GM19193 (cell line): Measurements from ENCODE around the gene LRRC3.

Experiments used
- POLR2A ChIP-seq: IDR thresholded peaks from 4 replicates; pipeline ENCODE4 v1.6.1; 2011; ENCODE audit not compliant: insufficient read depth, insufficient read length; ENCODE audit errors: extremely low read depth

Gene LRRC3

DNA sequence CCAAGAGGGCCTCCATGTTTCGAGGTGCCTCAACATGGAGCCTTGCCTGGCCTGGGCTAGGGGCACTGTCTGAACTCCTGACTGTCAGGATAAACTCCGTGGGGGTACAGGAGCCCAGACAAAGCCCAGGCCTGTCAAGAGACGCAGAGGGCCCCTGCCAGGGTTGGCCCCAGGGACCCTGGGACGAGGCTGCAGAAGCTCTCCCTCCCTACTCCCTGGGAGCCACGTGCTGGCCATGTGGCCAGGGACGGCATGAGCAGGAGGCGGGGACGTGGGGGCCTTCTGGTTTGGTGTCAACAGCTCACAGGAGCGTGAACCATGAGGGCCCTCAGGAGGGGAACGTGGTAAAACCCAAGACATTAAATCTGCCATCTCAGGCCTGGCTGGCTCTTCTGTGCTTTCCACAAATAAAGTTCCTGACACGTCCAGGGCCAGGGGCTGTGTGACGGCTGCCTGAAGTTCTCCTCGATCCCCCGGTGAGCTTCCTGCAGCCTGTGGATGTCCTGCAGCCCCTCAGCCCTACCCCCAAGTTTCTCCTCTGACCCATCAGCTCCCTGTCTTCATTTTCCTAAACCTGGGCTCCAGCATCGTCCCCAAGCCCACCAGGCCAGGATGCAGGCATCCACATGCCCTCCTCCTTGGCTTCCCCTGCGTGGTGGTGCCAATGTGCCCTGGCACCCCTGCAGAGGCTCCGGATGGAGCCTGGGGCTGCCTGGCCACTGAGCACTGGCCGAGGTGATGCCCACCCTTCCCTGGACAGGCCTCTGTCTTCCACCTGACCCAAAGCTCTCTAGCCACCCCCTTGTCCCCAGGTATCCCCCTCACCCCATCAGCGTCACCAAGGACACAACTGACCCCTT, 12.8 kb upstream of the LRRC3 start:
- no peak for TF ChIP-seq POLR2A

DNA sequence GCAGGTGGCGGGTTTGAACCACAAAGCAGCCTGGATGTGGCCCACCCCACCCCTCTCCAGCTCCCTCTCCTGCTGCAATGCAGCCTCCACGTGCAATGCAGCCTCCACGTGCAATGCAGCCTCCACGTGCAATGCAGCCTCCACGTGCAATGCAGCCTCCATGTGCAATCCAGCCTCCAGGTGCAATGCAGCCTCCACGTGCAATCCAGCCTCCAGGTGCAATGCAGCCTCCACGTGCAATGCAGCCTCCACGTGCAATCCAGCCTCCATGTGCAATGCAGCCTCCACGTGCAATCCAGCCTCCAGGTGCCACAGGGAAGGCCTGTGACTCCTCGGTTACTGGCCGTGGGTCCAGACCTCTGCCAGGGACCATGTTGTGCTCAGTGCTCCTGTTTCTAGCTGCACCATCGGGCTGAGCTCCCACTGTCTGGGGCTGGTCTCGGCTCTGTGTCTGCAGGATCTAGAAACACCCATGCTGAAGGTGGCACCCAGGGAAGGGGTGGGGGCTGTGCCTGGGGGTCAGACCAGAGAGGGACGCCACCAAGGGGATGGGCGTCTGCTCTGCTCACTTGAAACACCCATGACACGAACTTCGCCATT, 11.9 kb upstream of the LRRC3 start:
- no peak for TF ChIP-seq POLR2A

DNA sequence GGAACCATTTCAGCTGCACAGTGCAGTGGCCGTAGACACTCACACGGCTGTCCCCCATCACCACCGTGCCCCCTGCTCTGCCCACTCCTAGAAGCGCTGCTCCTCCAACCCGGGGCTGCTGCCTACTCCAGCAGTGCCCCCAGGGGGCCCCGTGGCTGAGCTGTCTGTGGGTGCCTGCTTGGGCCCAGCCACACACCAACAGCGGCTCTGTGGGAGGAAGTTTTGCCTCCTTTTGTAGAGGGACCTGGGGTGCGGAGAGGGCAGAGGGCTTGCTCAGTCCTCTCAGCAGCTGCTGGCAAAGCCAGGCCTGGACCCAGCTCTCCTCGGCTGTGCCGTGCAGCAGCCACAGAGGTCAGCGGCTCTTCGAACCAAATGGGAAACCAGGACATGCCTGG, 11.4 kb upstream of the LRRC3 start:
- no peak for TF ChIP-seq POLR2A

DNA sequence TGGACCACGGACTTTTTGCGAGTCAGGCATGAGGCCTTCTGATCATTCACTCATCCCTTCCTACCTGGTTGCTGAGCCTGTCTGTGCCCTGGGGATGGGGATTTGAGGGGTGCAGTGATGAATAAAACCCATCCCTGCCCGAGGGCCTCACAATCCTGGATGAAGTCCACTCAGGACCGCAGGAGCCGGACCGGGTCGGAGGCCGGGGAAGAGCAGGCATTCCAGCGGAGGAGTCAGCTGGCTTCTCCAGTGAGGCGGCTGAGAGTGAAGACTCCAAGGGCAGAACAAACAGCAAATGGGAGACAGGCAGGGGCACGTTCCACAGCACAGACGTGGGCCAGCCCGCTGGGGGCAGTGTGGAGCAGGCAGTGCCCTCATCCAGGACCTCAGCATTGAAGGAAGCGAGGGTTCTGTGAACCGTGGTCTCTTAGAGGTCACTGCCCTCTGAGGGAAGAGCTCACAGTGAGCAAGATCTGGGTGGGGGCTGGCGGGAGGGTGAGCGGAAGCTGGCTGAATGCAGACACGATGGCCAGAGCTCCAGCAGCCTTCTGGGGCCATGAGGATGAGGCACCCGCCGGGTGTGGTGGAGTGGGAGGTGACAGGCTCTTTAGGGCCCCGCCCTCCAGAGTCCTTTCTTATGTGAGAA, 10.9 kb upstream of the LRRC3 start:
- TF ChIP-seq POLR2A = no peak

DNA sequence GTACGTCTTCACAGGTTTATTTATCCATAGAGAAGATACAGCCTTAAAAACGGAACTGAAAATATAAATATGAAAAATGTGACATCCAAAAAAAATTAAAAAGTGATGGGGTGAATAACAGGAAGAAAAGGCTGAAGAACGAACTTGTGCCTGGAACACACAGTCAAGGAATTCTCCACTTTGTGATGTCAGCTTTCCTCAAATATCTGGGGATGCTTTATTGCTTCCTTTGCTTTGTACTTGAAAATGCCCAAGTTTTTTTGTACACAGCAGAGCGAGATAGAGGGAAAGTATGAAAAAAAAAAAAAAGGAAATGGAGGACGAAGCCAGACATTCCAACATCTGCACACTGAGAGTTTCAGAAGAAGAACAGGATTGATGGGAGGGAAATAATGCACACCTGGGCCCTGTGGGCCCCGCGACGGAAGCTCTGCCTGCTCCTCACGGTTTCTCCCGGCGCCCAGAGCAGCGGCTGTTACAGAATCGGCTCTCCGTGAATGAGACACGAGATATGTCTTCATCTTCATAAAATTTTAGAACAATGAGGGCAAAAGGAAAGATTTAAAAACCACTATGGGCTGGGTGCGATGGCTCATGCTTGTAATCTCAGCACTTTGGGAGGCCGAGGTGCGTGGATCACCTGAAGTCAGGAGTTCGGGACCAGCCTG, 10.0 kb upstream of the LRRC3 start:
- TF ChIP-seq POLR2A = no peak

DNA sequence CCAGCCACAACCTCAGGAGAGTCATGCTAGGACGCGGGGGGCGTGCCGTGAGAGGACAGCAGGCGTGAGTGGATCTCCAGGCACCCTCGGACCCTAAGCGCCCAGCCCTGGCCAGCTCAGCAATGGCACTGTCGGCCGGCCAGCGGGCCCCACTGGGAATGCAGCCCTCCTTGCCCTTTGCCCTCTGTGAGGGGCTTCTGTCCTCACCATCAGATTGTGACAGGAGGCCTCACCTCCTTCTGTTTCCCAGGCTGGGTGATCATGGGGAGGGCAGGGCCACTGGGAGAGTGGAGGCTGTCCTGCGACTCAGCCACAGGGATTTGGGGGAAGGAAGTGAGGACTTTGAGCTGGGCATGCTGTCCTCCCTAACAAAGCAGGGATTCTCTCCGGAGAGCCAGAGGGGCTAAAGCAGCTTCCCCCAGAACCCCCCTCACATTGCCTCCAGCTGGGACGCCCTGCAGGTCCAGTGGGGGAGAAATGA, 6.6 kb upstream of the LRRC3 start:
- no peak for TF ChIP-seq POLR2A

DNA sequence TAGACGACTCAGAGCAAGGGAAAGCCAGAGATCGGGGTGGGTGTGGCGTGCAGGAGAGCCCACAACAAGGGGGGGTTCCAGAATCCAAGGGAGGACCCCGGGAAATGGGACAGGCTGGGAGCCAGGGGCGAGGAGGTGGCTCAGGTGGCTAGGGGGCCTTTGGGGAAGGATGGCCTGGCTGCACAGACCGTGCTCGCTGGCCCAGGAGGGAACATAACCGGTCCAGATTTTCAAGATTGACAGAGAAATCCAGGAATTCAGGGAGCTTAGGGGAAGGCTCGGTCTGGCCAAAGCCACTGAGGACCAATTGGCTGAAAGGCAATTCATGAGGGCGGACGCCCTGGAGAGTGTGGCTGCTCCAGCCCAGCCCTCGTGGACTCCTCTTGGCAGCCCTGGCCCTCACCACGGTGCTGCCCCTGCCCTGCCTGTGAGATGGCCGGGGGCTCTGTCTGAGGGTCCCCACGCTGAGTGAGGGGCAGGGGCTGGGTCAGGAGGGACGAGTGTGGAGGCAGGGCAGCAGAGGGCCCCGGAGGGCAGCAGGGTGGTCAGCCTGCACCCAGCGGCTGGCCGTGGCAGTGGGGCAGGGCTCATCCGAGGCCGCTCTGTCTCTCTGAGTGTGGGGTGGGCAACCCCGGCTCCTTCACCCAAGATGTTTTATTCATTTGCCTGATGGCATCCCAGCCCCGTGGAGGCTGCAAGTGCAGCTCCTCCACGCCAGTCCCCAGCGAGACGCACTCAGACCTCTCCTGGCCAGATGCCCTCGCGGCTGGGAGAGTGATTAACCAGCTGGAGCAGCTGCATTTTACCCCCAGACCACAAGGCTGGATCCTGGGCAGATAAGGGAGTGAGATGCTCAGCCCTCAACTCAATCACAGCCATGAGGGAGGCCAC, 5.6 kb upstream of the LRRC3 start:
- no peak for TF ChIP-seq POLR2A

DNA sequence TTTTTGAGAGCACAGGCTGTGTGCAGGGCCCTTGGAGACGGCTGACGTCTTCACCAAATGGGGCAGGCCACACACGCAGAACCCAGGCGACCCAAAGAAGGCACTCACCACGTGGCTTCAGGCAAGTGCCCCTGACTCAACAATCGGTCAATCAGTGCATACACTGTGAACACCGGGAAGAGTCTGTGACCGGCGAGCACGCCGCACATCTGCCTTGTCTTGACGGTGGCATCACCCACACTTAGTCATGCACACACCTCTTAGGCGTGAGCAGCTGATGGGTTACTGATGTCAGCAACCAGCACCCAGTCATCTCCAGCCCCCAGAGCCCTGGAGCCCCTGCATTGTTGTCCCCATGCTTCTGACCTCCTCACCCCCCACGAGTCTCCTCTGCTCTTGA, 4.9 kb upstream of the LRRC3 start:
- TF ChIP-seq POLR2A = no peak

DNA sequence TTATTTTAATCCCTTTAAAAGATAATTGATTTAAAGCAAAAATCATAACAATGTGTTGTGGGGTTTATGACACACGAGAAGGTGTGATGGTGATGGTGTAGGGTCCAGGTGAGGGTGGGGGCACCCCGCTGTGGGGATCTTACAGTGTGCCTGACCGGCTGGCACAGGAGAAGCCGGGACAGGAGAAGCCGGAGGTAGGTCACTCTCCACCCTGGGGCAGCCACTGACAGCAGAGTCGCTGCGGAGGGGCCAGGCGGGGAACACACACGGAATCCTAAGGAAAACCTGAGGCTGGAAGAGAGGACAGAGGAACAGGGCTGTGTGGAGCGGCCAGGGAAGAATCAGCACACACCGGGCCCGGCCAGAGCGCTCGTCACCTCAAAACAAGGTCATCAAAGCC, 4.3 kb upstream of the LRRC3 start:
- TF ChIP-seq POLR2A = no peak

DNA sequence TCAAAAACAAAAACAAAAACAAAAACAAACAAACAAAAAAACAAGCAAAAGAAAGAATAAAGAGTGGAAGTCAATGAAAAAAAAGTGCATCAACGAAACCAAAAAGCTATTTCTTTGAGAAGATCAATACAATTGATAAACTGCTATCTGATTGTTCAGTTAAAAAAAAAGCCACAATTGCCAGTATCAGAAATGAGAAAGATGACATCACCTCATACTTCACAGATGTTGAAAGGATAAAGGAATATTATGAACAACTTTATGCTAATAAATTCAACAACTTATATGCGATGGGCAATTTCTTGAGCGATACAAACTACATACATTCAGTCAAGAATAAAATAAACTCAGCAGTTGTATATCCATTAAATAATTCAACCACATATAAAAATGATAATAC, 2.2 kb upstream of the LRRC3 start:
- TF ChIP-seq POLR2A = no peak

DNA sequence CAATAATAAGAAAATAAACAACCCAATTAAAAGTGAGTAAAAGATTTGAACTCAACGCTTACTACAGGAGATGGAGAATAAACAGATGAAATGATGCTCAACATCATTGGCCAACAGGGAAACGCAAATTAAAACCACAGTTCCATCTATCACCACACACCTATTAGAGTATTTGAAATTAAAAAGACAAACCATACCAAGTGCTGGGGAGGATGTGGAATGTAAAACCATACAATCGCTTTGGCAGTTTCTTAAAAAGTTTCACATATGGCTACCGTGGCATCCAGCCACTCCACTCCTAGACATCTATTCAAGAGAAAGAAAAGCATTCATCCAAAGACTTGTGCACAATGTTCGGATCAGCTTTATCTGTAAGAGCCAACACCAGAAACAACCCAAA, 1.3 kb upstream of the LRRC3 start:
- TF ChIP-seq POLR2A = no peak

DNA sequence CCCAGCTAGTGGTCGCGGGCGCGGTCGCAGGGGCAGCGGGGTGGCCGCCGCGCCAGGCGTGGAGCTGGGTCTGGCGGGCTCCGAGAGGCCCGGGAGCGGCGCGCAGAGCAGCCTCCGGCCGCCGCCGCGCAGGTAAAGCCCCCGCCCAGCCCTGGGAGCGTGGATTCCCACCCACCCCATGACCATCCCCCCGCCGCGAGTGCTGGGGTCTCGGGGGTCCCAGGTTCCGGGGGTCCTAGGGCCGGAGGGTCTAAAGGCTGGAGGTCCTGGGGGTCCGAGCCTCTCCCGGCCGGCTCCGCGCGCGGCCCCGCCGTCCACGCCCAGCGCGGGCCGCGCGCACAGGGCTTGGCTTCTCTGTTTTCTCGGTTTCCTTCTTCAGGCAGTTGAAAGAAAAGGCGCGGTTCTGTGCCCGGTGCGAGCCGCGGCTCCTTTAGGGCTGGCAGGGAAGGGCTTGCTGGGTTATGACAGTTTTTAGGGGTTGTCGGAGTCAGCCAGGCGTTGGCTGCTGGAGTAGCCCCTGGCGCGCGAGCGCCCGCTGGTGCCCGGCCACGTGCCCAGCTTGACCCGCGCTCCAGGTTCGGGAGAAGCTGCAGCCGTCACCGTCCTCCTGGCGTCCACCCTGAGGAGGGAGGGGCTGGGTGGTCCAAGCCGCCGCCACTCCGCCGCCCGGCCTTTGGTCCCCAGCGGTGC, 359 bp downstream of the LRRC3 start:
- no peak for TF ChIP-seq POLR2A

DNA sequence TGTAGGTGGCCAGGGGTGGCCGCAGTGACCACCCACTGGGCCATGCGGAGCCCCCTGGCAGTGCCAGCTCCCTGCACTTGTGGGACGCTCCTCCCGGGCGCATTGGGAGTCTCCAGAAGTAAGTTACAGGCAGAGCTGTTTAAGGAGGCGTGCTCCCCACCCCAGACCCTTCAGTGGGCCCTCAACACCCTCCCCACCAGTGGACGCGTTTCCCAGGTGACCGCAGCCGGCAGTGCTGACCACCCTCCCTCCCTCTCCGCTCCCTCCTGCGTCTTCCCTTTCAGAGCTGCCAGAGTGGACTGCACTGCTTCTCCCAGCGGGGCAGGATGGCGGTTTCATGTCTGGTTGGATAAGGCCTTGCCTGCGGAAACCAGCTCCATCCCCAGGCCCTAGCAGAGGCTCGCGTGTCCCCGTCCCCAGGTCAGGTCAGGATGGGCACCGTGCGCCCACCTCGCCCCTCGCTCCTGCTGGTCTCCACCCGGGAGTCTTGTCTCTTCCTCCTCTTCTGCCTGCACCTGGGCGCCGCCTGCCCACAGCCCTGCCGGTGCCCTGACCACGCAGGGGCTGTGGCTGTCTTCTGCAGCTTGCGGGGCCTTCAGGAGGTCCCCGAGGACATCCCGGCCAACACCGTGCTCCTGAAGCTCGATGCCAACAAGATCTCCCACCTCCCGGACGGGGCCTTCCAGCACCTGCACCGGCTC, 1.1 kb downstream of the LRRC3 start:
- no peak for TF ChIP-seq POLR2A
